GM23248 (cell line): ENCODE data around the gene PRDM16. TPM values are rescaled to one million over a fixed set of nuclear protein-coding genes. Genes with fewer than 3 reads are reported as not detected.

Experiments used
- DNase-seq: peaks from one replicate; pipeline ENCODE4 v3.0.0-alpha.2; 2015
- H2AFZ ChIP-seq: fragments of 200-600 bp; sonication (generic); 2 replicates; pipeline ENCODE4 v1.6.1; 2016; ENCODE audit warnings: antibody characterized with exemption
- H3F3A ChIP-seq: fragments of 200-600 bp; sonication (generic); 2 replicates; pipeline ENCODE4 v1.6.1; 2016; ENCODE audit warnings: mild to moderate bottlenecking, antibody characterized with exemption, mixed run types; ENCODE audit not compliant: insufficient read depth
- H3K27ac ChIP-seq: fragments of 200-600 bp; sonication (generic); 2 replicates; pipeline ENCODE4 v1.5.1; 2016; ENCODE audit warnings: mild to moderate bottlenecking
- H3K27me3 ChIP-seq: fragments of 200-600 bp; sonication (generic); replicated peaks from 2 replicates; pipeline ENCODE4 v1.6.1; 2016; ENCODE audit warnings: mild to moderate bottlenecking; ENCODE audit not compliant: insufficient read depth
- H3K36me3 ChIP-seq: fragments of 200-600 bp; sonication (generic); 2 replicates; pipeline ENCODE4 v1.6.1; 2016; ENCODE audit warnings: low read depth, mild to moderate bottlenecking
- H3K4me1 ChIP-seq: fragments of 200-600 bp; sonication (generic); 2 replicates; pipeline ENCODE4 v1.6.1; 2016; ENCODE audit warnings: mild to moderate bottlenecking; ENCODE audit not compliant: insufficient read depth
- H3K4me2 ChIP-seq: fragments of 200-600 bp; sonication (generic); one replicate; pipeline ENCODE4 v1.6.1; 2016; ENCODE audit warnings: mild to moderate bottlenecking; ENCODE audit not compliant: unreplicated experiment
- H3K4me3 ChIP-seq: fragments of 200-600 bp; sonication (generic); 2 replicates; pipeline ENCODE4 v1.5.1; 2016; ENCODE audit warnings: mild to moderate bottlenecking
- H3K79me2 ChIP-seq: fragments of 200-600 bp; sonication (generic); 2 replicates; pipeline ENCODE4 v1.6.1; 2016; ENCODE audit warnings: mild to moderate bottlenecking; ENCODE audit not compliant: insufficient read depth
- H3K9ac ChIP-seq: fragments of 200-600 bp; sonication (generic); 2 replicates; pipeline ENCODE4 v1.6.1; 2016; ENCODE audit warnings: mild to moderate bottlenecking
- H3K9me2 ChIP-seq: fragments of 200-600 bp; sonication (generic); 2 replicates; pipeline ENCODE4 v1.6.1; 2016; ENCODE audit warnings: mixed run types, mild to moderate bottlenecking, moderate library complexity; ENCODE audit not compliant: insufficient read depth
- H3K9me3 ChIP-seq: fragments of 200-600 bp; sonication (generic); one replicate; pipeline ENCODE4 v1.6.1; 2017; ENCODE audit warnings: low read depth
- H4K20me1 ChIP-seq: fragments of 200-600 bp; sonication (generic); 2 replicates; pipeline ENCODE4 v1.6.0; 2016; ENCODE audit not compliant: insufficient read depth
- EZH2 ChIP-seq: fragments of 200-600 bp; sonication (generic); IDR thresholded peaks from 2 replicates; pipeline ENCODE4 v1.6.1; 2018; ENCODE audit warnings: antibody characterized with exemption, mild to moderate bottlenecking; ENCODE audit not compliant: insufficient read depth, poor library complexity, severe bottlenecking
- EZH2phosphoT487 ChIP-seq: fragments of 200-600 bp; sonication (generic); IDR thresholded peaks from 2 replicates; pipeline ENCODE4 v1.6.1; 2018; ENCODE audit warnings: antibody characterized with exemption, moderate library complexity, mild to moderate bottlenecking, low read depth; ENCODE audit not compliant: insufficient read depth
- WGBS, 2 experiments: methylation state at CpG; one replicate each; pipeline ENCODE4 v1.1.6; 2015 to 2017; ENCODE audit warnings: low lambda C conversion rate in 2 of 2, low coverage in 1 of 2; ENCODE audit errors: missing lambda C conversion rate in 2 of 2; 5-methylcytosine and 5-hydroxymethylcytosine counted together
- in situ Hi-C: fragments of 300-500 bp; cut with MboI; formaldehyde crosslinking; loops from 2 replicates; pipeline ENCODE4 v1.15.0; 2020
- polyA plus RNA-seq: library from polyadenylated mRNA; unstranded; fragments of >200 nt; fragmentation: Nextera tagmentation; extraction: Ambion mirVana; gene quantifications from 2 replicates; pipeline ENCODE4 v1.2.1, GENCODE V29; 2016
- total RNA-seq: library from RNA; depleted of rRNA; stranded (reverse); fragments of >200 nt; shearing (Covaris generic); gene quantifications from 2 replicates; pipeline ENCODE4 v1.2.3, GENCODE V29; 2014

The PRDM16 gene
- total and polyA plus RNA-seq, 2 experiments from 2014 or later: 0.18 TPM; not detected in 1

- no peaks in the 10 kb centered on the region for H3K79me2 ChIP-seq
- no peaks in the 10 kb centered on the region for H4K20me1 ChIP-seq
- in situ Hi-C loops: no loop called here
- no peak overlapping the region for H3K27ac ChIP-seq
- no peaks in the 10 kb centered on the region for H3F3A ChIP-seq
- 0 out of 2 replicates have a peak, but pooled peaks cover 3% of the 10 kb centered on the region for H3K4me1 ChIP-seq
- WGBS, 2 experiments: 3 to 5% methylated on average over 44 to 53 of the region's 63 CpGs
- H3K4me2 ChIP-seq: peak overlapping the region; percentile 30
- H2AFZ ChIP-seq: 0 out of 2 replicates have a peak overlapping the region, but pooled peaks have one; percentile 11
- H3K4me3 ChIP-seq: 0 out of 2 replicates have a peak overlapping the region, but pooled peaks have one; percentile 18
- H3K9me2 ChIP-seq: no peaks in the 10 kb centered on the region
- H3K27me3 ChIP-seq: peaks cover 71% of the 10 kb centered on the region
- DNase-seq: peak; percentile 27
- peak; percentile 75; the same call in 1 of the 2 replicates for TF ChIP-seq EZH2phosphoT487
- peak; percentile 93 for TF ChIP-seq EZH2
- no peak overlapping the region for H3K9ac ChIP-seq
- H3K9me3 ChIP-seq: no peaks in the 10 kb centered on the region
- H3K36me3 ChIP-seq: no peaks in the 10 kb centered on the region
Measured at GRCh38 chr1:3393024-3393986, 324.3 kb downstream of the PRDM16 start.

GRCh38 chr1:3393987-3394920 lies 325.3 kb downstream of the PRDM16 start:
- Histone ChIP-seq H3K4me2 (peak overlapping the region; percentile 30), H3K9me2 (no peaks in the 10 kb centered on the region), H4K20me1 (no peaks in the 10 kb centered on the region), H3F3A (no peaks in the 10 kb centered on the region), H2AFZ (no peak overlapping the region), H3K9me3 (no peaks in the 10 kb centered on the region), H3K27ac (no peak overlapping the region), H3K79me2 (no peaks in the 10 kb centered on the region), H3K4me1 (0 out of 2 replicates have a peak, but pooled peaks cover 3% of the 10 kb centered on the region), H3K9ac (no peak overlapping the region), H3K4me3 (no peak overlapping the region), H3K27me3 (peaks cover 77% of the 10 kb centered on the region), H3K36me3 (no peaks in the 10 kb centered on the region)
- in situ Hi-C loops: no loop called here
- no peak for DNase-seq
- 21 to 29% methylated on average over 31 to 54 of the region's 59 CpGs for WGBS, 2 experiments
- TF ChIP-seq EZH2 (no peak), EZH2phosphoT487 (no peak)

GRCh38 chr1:3396411-3396810 lies 327.4 kb downstream of the PRDM16 start:
- no peaks in the 10 kb centered on the region for H3F3A ChIP-seq
- DNase-seq: no peak
- no peaks in the 10 kb centered on the region for H3K79me2 ChIP-seq
- H3K4me3 ChIP-seq: no peak overlapping the region
- in situ Hi-C loops: no loop called here
- no peaks in the 10 kb centered on the region for H3K36me3 ChIP-seq
- H2AFZ ChIP-seq: no peak overlapping the region
- WGBS, 2 experiments: 32 to 46% methylated on average over 8 to 10 of the region's 11 CpGs
- 0 out of 2 replicates have a peak, but pooled peaks cover 3% of the 10 kb centered on the region for H3K4me1 ChIP-seq
- H3K27ac ChIP-seq: no peak overlapping the region
- H3K9me2 ChIP-seq: no peaks in the 10 kb centered on the region
- H3K9me3 ChIP-seq: no peaks in the 10 kb centered on the region
- H3K4me2 ChIP-seq: no peak overlapping the region
- no peaks in the 10 kb centered on the region for H4K20me1 ChIP-seq
- H3K27me3 ChIP-seq: peaks cover 73% of the 10 kb centered on the region
- no peak overlapping the region for H3K9ac ChIP-seq
- TF ChIP-seq EZH2phosphoT487: no peak
- TF ChIP-seq EZH2: no peak

GRCh38 chr1:3397311-3397710 lies 328.3 kb downstream of the PRDM16 start:
- WGBS, 2 experiments: 41 to 48% methylated on average over 17 of the region's 17 CpGs
- no peak overlapping the region for H3K4me2 ChIP-seq

More at GRCh38 chr1:3397311-3397710, 328.3 kb downstream of the PRDM16 start:
- in situ Hi-C loops: no loop called here
- Histone ChIP-seq H3K27me3 (peaks cover 64% of the 10 kb centered on the region), H3F3A (no peaks in the 10 kb centered on the region), H4K20me1 (no peaks in the 10 kb centered on the region), H2AFZ (no peak overlapping the region), H3K36me3 (no peaks in the 10 kb centered on the region), H3K9ac (no peak overlapping the region), H3K4me3 (no peak overlapping the region), H3K27ac (no peak overlapping the region), H3K4me1 (0 out of 2 replicates have a peak, but pooled peaks cover 3% of the 10 kb centered on the region), H3K9me3 (no peaks in the 10 kb centered on the region), H3K9me2 (no peaks in the 10 kb centered on the region), H3K79me2 (no peaks in the 10 kb centered on the region)
- TF ChIP-seq EZH2phosphoT487: no peak
- TF ChIP-seq EZH2: no peak
- no peak for DNase-seq
